ENCODE results near the gene MAP4K2. TPM values are rescaled to one million over a fixed set of nuclear protein-coding genes. Genes with fewer than 3 reads are reported as not detected.

MAP4K2 gene
- total and polyA plus RNA-seq, 12 donors = 4.6 to 19.9 (median 8.4) TPM

DNA sequence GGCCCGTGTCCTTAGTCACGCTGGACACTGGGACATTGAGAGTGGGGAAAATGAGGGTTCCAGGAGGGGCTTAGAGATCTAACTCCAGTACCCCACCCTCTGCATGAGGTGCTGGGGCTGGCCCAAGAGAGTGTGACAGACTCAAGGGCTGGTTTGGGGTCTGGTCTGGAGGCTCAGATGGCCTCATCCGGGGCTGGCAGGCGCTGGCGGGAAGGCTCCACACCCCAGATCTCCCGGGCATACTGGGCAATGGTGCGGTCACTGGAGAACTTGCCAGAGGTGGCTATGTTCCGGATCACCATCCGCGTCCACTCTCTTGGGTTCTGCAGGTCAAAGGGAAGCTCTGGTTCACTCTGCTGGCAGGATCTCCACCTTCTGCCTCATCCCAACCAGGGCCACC lies 56.5 kb downstream of the MAP4K2 start:
- WGBS, 2 donors = 64 to 76% methylated on average over 10 of the region's 10 CpGs
- Histone ChIP-seq H3K4me3 (peak overlapping the region in 3 of 10 donors; percentile 63 to 72 (median 66)), H3K36me3 (peaks cover 0 to 21% (median 3%) of the 10 kb centered on the region in 9 donors), H3K9me3 (no peaks in the 10 kb centered on the region), H3K4me1 (peaks cover 16 to 44% (median 41%) of the 10 kb centered on the region in 9 donors), H3K27ac (peak overlapping the region; percentile 54 to 99 (median 96)), H3K27me3 (no peaks in the 10 kb centered on the region)
- ATAC-seq (no peak), DNase-seq (no peak)
- TF ChIP-seq, protein P1, sequence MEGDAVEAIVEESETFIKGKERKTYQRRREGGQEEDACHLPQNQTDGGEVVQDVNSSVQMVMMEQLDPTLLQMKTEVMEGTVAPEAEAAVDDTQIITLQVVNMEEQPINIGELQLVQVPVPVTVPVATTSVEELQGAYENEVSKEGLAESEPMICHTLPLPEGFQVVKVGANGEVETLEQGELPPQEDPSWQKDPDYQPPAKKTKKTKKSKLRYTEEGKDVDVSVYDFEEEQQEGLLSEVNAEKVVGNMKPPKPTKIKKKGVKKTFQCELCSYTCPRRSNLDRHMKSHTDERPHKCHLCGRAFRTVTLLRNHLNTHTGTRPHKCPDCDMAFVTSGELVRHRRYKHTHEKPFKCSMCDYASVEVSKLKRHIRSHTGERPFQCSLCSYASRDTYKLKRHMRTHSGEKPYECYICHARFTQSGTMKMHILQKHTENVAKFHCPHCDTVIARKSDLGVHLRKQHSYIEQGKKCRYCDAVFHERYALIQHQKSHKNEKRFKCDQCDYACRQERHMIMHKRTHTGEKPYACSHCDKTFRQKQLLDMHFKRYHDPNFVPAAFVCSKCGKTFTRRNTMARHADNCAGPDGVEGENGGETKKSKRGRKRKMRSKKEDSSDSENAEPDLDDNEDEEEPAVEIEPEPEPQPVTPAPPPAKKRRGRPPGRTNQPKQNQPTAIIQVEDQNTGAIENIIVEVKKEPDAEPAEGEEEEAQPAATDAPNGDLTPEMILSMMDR (IDR thresholded peaks at IDR 0.05) = no peak
- intact Hi-C loops (cut with DNase I) = no loop called here

DNA sequence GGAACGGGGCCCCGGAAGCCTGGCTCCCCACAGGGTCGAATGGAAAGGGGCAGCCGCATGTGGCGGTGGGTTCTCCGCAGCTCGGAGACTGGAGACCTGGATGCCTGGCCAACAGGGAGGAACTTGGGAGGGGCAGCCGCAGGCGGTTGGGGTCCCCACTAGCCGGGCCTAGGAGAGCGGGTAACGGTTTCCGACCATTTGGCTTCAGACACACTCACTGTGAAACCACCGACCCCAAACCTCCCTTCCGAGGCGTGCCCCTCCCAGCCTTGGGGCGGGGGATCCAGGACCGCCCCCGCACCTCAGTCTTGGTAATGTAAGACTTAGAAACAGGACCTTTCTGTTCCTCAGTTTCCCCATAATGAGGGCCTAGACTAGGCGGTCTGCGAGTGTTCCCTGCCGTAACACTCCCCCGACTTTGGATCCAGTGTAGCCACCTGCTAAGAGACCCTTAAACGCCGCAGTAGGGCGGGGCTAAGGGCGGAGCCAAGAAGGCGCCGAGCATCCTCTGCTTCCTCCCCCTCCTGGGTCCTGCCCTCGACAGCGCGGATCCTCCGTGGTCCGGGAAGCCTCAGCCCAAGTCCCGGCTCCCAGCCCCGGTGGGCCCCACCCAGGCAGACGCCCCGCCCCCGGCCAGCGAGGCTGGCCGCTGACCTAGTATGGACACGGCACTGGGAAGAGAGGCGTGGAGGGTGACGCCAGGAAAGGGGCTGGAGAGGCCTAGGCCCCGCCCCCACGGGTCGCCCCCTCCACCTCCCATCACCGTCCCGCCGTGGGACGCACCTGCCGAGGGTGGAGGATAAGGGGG lies 57.3 kb downstream of the MAP4K2 start:
- intact Hi-C loops (cut with DNase I) = no loop called here
- Histone ChIP-seq H3K9me3 (no peaks in the 10 kb centered on the region), H3K36me3 (peaks cover 0 to 17% (median 0%) of the 10 kb centered on the region in 9 donors), H3K27me3 (no peaks in the 10 kb centered on the region), H3K4me1 (peaks cover 16 to 44% (median 41%) of the 10 kb centered on the region in 9 donors), H3K27ac (peak overlapping the region; percentile 91 to 99 (median 96)), H3K4me3 (peak overlapping the region; percentile 44 to 80 (median 68))
- DNase-seq (peak; percentile 94), ATAC-seq (peak; percentile 69 to 85 (median 78))
- 1 to 2% methylated on average over 52 of the region's 52 CpGs for WGBS, 2 donors
- TF ChIP-seq, protein P1 (IDR thresholded peaks at IDR 0.05) = no peak

DNA sequence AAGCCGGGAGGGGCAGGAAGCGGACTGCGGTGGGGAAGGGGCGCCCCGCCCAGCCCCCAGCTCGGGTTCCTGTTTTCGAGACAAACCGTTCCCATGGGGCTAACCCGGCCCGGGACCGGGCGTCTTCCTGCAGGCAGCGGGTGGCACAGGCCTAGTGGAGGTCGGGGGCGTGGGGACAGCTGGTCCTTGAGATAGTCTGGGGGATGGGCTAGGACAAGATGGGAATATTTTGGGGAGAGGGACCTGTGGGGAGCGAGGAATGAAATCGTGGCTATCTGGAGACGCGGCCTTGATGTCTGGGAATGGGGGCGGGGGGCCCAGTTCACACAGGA lies 57.9 kb downstream of the MAP4K2 start:
- peak in 7 of 8 donors; percentile 2 to 52 (median 27) for ATAC-seq
- no peaks in the 10 kb centered on the region for H3K27me3 ChIP-seq
- intact Hi-C loops (cut with DNase I) = no loop called here
- H3K36me3 ChIP-seq = peaks cover 0 to 15% (median 0%) of the 10 kb centered on the region in 9 donors
- H3K4me1 ChIP-seq = peaks cover 16 to 44% (median 41%) of the 10 kb centered on the region in 9 donors
- WGBS, 2 donors = 1 to 2% methylated on average over 20 of the region's 20 CpGs
- TF ChIP-seq, protein P1 (IDR thresholded peaks at IDR 0.05) = no peak
- DNase-seq = peak; percentile 86 to 88
- peak overlapping the region; percentile 91 to 99 (median 96) for H3K27ac ChIP-seq
- no peaks in the 10 kb centered on the region for H3K9me3 ChIP-seq
- peak overlapping the region; percentile 44 to 80 (median 68) for H3K4me3 ChIP-seq

DNA sequence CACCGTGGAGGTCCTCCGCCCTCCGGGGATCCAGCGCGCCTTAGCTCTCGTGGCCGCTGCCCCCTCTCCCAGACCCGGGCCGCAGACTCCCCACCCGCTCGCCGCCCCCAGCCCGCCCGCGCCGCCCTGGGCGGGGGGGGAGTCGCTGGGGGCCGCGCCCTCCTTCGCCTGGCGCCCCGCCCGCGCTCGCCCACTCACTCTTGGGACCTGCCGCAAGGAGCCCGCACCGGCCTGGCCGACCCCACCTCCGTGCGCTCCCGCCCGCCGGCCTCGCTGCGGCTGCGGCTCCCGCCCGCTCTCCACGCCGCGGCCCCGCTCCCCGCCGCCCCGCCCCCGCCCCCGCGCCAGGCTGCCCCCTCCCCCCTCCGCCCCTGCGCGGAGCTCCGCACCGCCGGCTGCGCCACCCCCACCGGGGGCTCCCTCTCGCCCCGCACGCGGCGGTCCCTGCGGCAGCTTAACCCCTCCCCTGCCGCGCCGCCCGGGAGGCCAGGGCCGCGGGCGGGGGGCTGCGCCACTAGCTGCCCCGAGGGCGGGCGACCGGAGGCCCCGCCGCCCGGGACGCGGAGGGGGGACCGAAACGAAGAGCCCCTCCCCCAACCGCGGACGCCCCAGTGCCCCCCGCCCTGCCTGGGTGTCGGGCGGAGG lies 58.3 kb downstream of the MAP4K2 start:
- TF ChIP-seq, protein P1 (IDR thresholded peaks at IDR 0.05) = no peak
- H3K36me3 ChIP-seq = peaks cover 0 to 14% (median 0%) of the 10 kb centered on the region in 9 donors
- 1 to 2% methylated on average over 29 to 89 of the region's 89 CpGs for WGBS, 2 donors
- H3K27me3 ChIP-seq = no peaks in the 10 kb centered on the region
- ATAC-seq = no peak
- no peaks in the 10 kb centered on the region for H3K9me3 ChIP-seq
- H3K27ac ChIP-seq = peak overlapping the region; percentile 91 to 99 (median 96)
- intact Hi-C loops (cut with DNase I) = loop anchor here in 1 of 10 donors (5.0 kb wide), 1 partner anchor 33 kb away; the partner anchor contains the start of gene SF1
- peak overlapping the region; percentile 44 to 80 (median 68) for H3K4me3 ChIP-seq
- DNase-seq = no peak
- peaks cover 16 to 44% (median 41%) of the 10 kb centered on the region in 9 donors for H3K4me1 ChIP-seq

All from heart right ventricle (tissue), 16 donors.